ENCODE results near the gene TSKU.

Gene TSKU

GRCh38 chr11:76797341-76798201 is 14.4 kb downstream of the TSKU start:
- TF ChIP-seq CTCF (IDR thresholded peaks at IDR 0.05; ENCODE audit: insufficient read depth, low read length, poor library complexity, severe bottlenecking): no peak
- Histone ChIP-seq H3K27me3 (replicated peaks; ENCODE audit: control insufficient read depth, insufficient read depth, low read length) (no peaks in the 10 kb centered on the region; the same call in 1 of the 2 replicates), H3K4me3 (replicated peaks; ENCODE audit: low read depth, low read length) (no peak overlapping the region), H3K36me3 (ENCODE audit: control insufficient read depth, insufficient read depth, low read length) (no peaks in the 10 kb centered on the region)
- no peak for DNase-seq (ENCODE audit: extremely low read depth, insufficient read length)

- no peaks in the 10 kb centered on the region for H3K36me3 ChIP-seq (ENCODE audit: control insufficient read depth, insufficient read depth, low read length)
- no peaks in the 10 kb centered on the region; the same call in 1 of the 2 replicates for H3K27me3 ChIP-seq (replicated peaks; ENCODE audit: control insufficient read depth, insufficient read depth, low read length)
- no peak for DNase-seq (ENCODE audit: extremely low read depth, insufficient read length)
- H3K4me3 ChIP-seq (replicated peaks; ENCODE audit: low read depth, low read length): no peak overlapping the region
- no peak for TF ChIP-seq CTCF (IDR thresholded peaks at IDR 0.05; ENCODE audit: insufficient read depth, low read length, poor library complexity, severe bottlenecking)
These were observed 15.0 kb downstream of the TSKU start for GRCh38 chr11:76798202-76798581.

- Histone ChIP-seq H3K4me3 (replicated peaks; ENCODE audit: low read depth, low read length) (no peak overlapping the region), H3K36me3 (ENCODE audit: control insufficient read depth, insufficient read depth, low read length) (no peaks in the 10 kb centered on the region), H3K27me3 (replicated peaks; ENCODE audit: control insufficient read depth, insufficient read depth, low read length) (no peaks in the 10 kb centered on the region; the same call in 1 of the 2 replicates)
- no peak for DNase-seq (ENCODE audit: extremely low read depth, insufficient read length)
- no peak for TF ChIP-seq CTCF (IDR thresholded peaks at IDR 0.05; ENCODE audit: insufficient read depth, low read length, poor library complexity, severe bottlenecking)
These were observed 15.5 kb downstream of the TSKU start for GRCh38 chr11:76798671-76799065.

- peak; percentile 73 for TF ChIP-seq CTCF (IDR thresholded peaks at IDR 0.05; ENCODE audit: insufficient read depth, low read length, poor library complexity, severe bottlenecking)
- no peaks in the 10 kb centered on the region; the same call in 1 of the 2 replicates for H3K27me3 ChIP-seq (replicated peaks; ENCODE audit: control insufficient read depth, insufficient read depth, low read length)
- no peaks in the 10 kb centered on the region for H3K36me3 ChIP-seq (ENCODE audit: control insufficient read depth, insufficient read depth, low read length)
- peak; percentile 71 for DNase-seq (ENCODE audit: extremely low read depth, insufficient read length)
- no peak overlapping the region; the same call in 1 of the 2 replicates for H3K4me3 ChIP-seq (replicated peaks; ENCODE audit: low read depth, low read length)
These were observed 16.1 kb downstream of the TSKU start for GRCh38 chr11:76799066-76799804.

- Histone ChIP-seq H3K36me3 (ENCODE audit: control insufficient read depth, insufficient read depth, low read length) (no peaks in the 10 kb centered on the region), H3K27me3 (replicated peaks; ENCODE audit: control insufficient read depth, insufficient read depth, low read length) (no peaks in the 10 kb centered on the region; the same call in 1 of the 2 replicates), H3K4me3 (replicated peaks; ENCODE audit: low read depth, low read length) (no peak overlapping the region)
- no peak for DNase-seq (ENCODE audit: extremely low read depth, insufficient read length)
- TF ChIP-seq CTCF (IDR thresholded peaks at IDR 0.05; ENCODE audit: insufficient read depth, low read length, poor library complexity, severe bottlenecking): no peak
These were observed 17.5 kb downstream of the TSKU start for GRCh38 chr11:76800466-76801200.
